ACHN (cell line): ENCODE data around the gene TSPAN32.
"Not testable (repeated sequence)": the region's sequence is repeated elsewhere in the genome, so short reads cannot be mapped to it uniquely, and the experiment has no call there.

Source experiments
- DNase-seq: peaks from one replicate; pipeline ENCODE4 v3.0.0-alpha.2; 2015
- in situ Hi-C: cut with HindIII; loops from 2 replicates; pipeline ENCODE4 v1.10.0; 2017; ENCODE audit warnings: low sequenced_read_pairs, low pct_ligation_motif_present, low pct_unique_long_range_greater_than_20kb

The TSPAN32 gene

DNA sequence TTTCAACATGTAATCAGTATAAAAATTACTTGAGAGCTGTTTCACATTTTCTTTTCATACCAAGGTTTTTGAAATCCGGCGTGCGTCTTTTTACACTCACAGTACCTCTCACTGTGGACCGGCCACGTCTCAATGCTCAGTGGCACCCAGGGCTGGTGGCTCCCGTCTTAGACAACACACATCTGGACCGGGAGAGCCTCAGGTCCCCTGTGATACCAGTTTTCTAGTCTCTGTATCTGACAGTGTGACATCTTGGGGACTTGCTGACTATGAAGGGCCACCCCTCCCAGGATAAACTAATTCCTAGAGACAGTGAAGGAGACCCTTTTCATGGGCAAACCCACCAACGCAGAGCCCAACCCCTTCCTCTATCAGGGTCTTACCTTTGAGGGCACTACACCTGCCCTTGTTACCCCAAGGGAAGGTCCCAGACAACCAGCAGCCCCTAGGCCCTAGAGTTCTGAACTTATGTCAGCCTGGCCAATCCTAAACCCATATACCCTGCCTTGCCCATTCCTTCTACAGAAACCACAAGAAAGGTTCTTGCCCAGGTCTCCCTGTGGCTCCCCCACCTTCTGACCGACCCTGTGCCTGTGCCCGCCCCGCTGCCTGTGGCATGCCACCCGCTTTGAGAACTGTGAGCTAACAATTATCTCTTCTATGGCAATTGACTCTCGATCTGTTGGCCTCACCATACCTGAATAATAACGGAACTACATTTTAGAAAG, 25.4 kb upstream of the TSPAN32 start:
- DNase-seq, result no peak
- in situ Hi-C loops, result no loop called here

DNA sequence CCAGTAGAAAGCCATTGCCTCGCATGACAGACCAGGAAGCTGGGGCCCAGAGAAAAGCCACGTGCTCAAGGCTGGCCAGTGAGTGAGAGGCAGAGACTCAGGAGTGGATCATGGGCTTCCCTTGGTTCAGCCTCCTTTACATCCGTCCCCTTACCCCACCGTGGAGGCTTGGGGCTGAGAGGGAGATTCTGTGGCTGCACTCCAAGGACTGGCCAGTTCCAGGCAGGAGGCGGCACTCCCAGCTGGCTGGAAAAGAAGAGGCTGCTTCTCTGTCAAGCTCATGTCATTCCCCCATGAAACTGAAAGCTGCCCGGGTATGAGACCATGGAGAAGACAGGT, 24.8 kb upstream of the TSPAN32 start:
- no peak for DNase-seq
- in situ Hi-C loops, result no loop called here

DNA sequence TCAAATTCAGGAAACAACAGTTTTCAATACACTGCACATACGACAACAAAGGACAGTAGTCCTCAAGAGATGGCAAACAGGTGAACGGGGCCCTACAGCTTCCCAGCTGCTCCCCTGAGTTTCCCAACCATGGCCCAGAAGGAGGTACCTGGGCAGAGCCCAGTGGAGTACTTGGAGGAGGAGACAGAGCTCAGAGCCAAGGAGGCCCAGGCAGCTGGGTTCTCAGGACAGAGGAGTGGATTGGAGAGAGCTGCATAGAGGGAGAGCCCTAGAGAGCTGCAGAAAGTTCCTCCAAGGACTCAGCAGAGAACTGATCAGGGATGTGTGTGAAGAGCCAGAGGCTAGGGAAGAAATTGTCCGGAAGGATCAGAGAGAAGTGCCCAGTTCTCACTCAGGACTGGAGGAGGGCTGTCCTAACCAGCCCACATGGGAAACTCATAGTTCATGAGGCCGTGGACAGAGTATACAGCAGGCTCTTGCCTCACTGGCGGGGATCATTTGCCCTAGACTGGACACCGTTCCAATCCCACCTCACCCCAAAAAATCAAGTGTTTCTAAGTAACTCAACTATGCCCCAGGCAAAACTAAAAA, 23.8 kb upstream of the TSPAN32 start:
- in situ Hi-C loops, result no loop called here
- no peak for DNase-seq

DNA sequence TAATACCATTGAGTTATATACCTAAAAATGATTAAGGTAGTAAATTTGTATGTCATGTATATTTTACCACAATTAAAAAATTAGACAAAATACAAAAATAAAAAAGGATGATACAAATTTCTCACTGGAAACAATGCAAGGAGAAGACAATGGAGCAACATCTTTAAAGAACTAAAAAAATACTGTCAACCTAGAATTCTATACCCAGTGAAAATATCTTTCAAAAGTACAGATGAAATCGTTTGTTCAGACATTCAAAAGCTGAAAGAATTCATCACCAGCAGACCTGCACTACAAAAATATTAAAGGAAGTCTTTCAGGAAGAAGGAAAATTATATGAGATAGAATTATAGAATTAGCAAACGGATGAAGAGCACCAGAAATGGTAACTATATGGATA, 21.6 kb upstream of the TSPAN32 start:
- DNase-seq, result no peak
- in situ Hi-C loops, result no loop called here

DNA sequence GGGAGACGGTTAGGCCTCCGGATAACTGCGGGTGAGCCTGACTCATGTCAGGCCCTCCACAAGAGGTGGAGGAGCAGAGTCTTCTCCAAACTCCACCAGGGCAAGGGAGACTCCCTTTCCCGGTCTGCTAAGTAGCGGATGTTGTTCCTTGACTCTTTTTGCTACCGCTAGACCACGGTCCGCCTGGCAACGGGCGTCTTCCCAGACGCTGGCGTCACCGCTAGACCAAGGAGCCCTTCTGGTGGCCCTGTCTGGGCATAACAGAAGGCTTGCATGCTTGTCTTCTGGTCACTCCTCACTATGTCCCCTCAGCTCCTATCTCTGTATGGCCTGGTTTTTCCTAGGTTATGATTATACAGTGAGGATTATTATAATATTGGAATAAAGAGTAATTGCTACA, 15.5 kb upstream of the TSPAN32 start:
- DNase-seq, in situ Hi-C loops: not testable (repeated sequence)

DNA sequence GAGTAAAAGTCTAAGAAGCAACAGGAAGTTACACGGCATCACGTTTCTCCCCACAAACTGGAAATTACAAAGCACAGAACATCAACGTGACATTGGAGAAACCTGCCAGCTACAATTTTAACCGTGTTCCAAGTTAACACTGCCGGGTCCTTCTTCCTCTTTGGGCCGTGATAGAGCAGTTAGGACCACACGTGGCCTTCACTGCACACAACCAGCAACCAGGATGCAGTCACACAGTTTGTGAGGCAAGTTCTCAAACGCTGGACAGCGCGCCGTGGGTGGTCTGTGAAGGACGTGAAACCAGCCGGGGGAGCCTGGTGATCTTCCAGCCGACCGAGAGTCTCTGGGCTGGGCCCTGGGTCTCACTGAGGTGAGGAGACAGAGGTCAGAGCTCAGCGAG, 14.7 kb upstream of the TSPAN32 start:
- in situ Hi-C loops, result no loop called here
- DNase-seq, result no peak

DNA sequence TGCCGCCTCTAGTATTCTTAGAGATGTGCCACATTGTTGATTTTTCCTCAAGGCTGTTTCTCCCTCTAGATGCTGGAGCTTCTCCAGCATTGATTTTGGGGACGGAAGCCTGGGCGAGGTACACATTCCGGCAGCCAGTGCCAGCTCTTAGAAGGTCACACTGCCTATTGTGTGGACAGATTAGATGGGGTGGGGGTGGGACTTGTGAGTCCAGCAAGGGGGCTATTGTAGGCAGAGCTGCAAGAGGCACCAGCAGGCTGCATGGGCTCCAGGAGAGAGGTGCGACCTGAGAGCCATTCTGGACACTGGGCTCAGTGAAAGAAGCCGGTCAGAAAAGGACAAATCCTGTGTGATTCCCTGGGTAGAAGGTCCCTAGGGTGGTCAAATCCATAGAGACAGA, 12.5 kb upstream of the TSPAN32 start:
- in situ Hi-C loops, result no loop called here
- no peak for DNase-seq

DNA sequence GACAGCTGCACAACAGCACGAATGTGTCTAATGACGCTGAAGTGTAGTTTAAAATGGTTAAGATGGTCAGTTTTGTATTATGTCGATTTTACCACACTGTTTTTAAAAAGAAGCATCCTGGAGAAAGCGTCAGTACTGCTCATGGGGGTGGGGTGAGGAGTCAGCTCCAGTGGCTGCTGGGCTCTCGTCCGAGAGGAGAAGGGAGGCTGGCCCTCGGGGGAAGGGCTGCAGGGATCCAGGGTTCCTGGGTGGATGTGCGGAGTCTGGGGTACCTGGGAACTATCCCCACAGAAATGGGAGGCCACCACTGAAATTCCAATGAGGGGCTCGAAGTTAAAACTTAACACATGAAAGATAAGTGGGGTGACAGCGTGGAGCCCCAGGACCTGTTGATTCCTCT, 12.0 kb upstream of the TSPAN32 start:
- in situ Hi-C loops, result no loop called here
- no peak for DNase-seq

DNA sequence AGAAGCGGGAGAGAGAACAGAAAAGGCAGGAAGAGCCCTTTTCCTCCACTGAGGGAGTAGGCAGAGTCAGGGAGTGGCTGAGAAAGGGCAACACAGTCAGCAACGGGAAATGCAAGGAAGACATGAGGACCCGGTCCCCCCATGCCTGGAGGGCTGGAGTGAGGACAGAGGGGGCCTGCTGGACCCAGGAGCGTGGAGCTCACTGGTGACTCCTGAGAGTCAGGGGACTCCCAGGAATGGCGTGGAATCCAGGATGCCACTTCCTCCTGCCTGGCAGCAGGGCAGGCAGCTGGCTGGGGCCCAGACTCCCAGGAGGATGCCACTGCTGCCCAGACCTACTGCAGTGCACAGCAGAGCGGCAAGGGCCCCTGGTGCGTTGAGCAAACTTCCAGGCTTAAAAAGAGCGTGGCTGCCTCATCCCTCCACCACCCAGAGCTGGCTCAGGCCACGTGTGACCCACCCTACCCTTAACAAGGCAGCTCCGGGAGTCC, 11.4 kb upstream of the TSPAN32 start:
- DNase-seq, result no peak

DNA sequence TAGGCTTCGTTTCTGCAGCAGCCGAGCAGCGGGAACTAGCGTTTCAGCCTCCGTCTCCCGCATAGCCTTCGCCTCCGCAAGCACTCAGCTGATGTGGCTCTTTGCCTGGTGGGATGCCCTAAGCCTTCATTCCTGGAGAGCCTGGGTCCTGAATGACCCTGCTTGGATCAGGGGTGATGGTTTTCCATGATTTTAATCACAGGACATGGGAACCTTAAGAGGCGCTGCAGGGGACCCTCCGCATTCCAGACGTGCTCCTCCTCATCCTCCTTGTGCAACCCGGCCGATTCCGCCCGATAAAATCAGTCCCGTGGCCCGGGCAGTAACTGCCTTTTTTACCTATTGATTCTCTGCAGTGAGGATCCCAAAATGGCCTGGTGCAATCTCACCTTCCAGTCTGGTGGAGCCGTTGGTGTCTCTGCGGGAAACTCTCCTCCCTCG, 8.3 kb upstream of the TSPAN32 start:
- DNase-seq, result no peak
- in situ Hi-C loops, result no loop called here

More for the DNA sequence above, 11.4 kb upstream of the TSPAN32 start:
- in situ Hi-C loops, result no loop called here

DNA sequence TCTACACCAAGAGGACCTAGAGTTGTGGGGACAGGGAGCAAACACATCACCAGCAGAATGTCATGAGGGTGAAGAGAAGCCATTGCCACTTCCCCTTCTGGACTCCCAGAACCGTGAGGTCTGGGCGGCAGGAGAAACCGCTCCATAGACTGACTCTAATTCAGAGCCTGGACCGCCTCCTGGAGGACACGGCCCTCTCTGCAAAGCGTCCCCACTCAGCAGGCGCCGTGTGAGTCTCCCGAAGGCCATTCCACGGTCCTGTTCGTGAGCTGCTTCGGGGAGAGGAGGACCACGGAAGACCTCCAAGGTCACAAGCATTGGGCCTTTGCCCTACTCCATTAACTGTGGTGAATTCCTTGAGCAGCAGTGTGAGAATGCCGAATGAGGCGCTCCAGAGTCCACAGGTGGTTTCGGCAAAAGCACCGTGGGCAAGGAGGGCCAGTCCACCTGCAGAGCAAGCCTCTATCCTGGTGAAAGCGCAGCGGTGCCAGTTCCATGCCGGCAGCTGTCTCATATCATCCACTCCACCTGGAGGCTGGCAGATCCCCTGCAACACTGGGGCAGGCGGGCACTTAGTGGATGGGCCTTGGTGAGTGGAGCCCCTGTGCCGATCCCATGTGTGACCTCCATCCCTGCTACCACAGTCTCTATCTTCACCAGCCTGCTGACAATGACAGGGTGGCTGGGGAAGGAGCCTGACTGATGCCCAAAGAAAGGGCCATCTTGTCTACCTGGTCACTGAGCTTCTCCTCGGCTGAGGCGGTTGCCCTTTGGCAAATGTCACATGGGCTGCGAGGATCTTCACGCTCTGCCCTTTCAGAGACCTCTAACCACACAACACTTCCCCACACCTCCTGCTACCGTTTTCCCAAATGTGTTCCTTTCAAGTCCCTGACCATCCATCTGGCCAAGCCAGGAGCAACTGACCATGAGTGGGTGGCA, 7.6 kb upstream of the TSPAN32 start:
- in situ Hi-C loops, result no loop called here
- DNase-seq, result no peak

DNA sequence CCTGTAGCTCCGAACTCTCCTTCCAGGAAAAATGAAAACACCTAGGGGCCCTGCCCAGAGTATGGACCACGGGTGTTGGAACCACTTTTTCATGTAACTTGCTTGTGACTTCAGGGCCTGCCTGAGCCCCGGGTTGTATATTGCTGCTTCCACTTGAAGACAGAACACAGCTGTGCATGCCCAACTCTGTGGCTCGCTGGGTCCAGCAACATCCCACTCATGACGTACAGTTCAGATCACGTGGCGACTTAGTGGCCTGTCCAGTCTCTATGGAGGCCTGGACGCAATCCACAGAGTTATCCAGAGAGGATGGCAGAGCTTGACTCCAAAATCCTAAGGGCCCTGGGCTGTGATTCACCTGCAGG, 6.9 kb upstream of the TSPAN32 start:
- DNase-seq, result no peak
- in situ Hi-C loops, result no loop called here

DNA sequence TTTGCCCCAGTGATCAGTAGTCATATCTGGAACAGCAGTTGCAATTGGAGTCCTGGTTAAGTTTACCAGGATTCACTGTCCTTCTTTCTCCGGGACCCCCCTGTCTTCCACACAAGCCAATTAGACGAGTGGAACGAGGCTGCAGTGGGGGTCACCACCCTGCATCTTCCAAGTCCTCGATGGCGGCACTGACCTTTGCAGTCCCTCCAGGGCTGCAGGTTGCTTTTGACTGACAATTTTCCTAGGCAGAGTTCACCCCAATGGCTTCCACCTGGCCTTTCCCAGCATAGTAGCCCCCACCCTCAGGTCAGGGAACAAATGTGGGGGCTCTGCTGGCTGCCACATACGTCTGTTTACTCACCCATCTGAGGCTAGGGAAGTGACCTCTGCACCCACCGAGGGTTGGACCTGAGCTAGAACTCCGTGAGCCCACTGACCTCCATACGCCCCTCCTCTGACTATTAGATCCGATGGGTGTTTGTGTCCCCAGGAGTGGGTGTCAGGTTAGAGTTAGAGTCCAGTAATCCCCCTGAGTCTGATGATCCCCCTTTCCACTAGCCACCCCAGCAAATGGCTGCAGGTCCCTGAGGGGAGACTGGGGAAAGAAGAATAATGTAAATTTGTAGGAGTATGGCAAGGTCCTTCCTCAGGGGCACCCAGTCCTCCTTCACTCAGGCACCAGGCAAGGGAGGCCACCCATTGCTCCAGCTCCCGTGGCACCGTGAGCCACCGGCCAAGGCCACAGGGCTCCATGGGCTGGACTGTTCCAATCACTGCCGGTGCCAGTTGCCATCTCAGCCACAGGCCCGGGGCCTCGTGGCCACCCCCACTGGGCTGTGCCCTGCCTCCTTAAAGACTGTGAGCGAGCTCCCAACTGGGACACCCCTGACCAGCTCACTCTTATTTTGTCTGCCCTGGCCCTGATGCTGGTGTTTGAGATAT, 5.6 kb upstream of the TSPAN32 start:
- no peak for DNase-seq

DNA sequence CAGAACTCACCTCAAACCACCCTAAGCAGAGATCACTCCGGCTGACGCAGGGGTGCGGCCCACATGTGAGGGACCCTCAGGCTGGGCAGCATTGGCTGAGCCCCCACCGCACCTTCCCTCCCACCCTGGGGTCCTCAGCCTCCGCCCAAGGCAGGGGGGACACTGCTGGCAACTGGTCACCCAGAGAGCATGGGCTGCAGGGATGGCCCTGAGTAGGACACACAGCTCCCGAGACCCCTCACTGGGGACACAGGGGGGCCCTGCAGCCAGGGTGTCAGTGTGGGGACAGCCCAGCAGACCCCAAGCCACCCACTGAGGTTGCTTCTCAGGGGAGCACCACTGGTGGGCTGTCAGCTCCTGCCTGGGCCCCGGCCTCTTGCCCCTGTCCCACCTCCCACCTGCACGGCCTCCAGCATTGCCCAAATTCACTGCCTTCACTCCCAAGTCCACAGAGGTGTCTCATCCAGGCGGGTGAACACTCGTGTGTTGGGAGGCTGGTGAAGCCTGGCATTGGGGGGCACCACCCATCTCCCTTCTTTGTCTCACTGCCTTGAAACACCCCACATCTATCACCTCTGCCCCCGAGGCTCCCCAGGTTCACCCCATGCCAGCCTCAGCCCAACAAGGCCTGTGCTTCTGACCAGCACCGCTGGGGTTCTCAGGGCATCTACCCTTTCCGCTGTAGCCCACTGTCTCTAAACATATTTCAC, 4.7 kb upstream of the TSPAN32 start:
- in situ Hi-C loops, result no loop called here

More for the DNA sequence above, 5.6 kb upstream of the TSPAN32 start:
- in situ Hi-C loops, result no loop called here

DNA sequence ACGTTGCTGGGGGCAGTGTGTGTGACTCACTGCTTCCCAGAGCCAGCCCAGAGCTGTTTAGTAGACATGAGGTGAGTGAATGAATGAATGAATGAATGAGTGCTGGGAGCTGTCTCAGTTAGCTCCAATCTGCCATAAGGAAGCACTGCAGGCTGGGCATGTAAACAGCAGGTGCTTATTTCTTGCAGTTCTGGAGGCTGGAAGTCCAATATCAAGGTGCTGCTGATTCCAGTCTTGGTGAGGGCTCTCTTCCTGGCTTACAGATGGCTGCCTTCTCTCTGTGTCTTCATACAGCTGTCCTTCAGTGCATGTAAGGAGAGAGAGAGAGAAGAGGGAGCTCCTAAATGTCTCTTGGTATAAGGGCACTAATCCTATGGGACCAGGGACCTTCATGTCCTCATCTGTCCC, 4.2 kb upstream of the TSPAN32 start:
- DNase-seq, result no peak
- in situ Hi-C loops, result no loop called here

More for the DNA sequence above, 4.7 kb upstream of the TSPAN32 start:
- DNase-seq, result no peak

DNA sequence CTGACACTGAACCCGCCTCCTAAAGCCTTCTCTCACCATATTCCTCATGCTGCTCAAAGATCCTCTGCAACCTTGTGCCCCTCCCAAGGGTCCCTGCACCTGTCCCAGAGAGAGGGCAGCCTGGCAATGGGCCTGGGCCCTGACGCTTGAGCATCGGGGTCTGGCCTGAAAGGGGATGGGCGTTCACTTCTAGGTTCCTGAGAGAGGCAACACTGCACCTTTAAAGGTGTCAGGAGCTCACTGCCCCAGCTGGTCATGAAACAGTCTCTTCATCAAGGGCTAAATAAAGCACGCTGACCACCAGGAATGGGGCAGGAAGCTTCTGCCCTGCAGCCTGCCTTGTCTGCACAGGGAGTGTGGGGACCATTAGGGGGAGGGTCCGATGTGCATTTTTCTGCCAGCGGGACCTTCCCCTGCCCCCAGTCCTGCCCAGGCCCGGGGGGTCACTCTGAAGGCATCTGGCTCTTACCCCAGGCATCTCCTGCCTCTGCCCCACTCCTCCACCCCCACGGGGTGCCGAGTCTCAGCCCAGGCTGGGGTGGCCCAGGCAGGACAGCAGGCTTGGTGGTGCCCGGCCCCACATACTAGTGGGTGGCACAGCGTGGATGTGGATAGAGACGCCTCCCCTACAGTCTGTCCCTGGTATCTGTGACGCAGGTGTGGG, 3.5 kb upstream of the TSPAN32 start:
- DNase-seq, result no peak
- in situ Hi-C loops, result no loop called here
